ENCODE results near the gene GPR171. TPM values are rescaled to one million over a fixed set of nuclear protein-coding genes. Genes with fewer than 3 reads are reported as not detected.
A peak's percentile ranks its signal among the peaks of the same experiment; 100 is the strongest.

GPR171 gene
- total RNA-seq, 2 experiments from 2014 or later, result not detected

- BruUV-seq (replicated peaks), result no TSS peak
- 0 out of 2 replicates have a peak overlapping the region, but pooled peaks have one; percentile 25 for H3K4me2 ChIP-seq (ENCODE audit: low read length)
Measured at GRCh38 chr3:151169262-151169947, 33.6 kb downstream of the GPR171 start.

GRCh38 chr3:151168269-151169094 lies 34.5 kb downstream of the GPR171 start:
- intact Hi-C loops (cut with micrococcal nuclease; ENCODE audit: unreplicated experiment), result loop anchor here (1.0 to 5.0 kb wide), 3 partner anchors 115 to 669 kb away; no protein-coding TSS in a partner anchor
- ChIA-PET CTCF (ENCODE audit: unreplicated experiment) (interaction anchor here (0.6 kb wide), 1 partner anchor 368 kb away, joined by 3 read pairs; no protein-coding TSS in a partner anchor), POLR2A (interaction anchor here (0.7 to 1.0 kb wide), 2 partner anchors 13 to 131 kb away, joined by 3 read pairs; no protein-coding TSS in a partner anchor)
- H3K4me2 ChIP-seq (ENCODE audit: low read length), result no peak overlapping the region
- no peak overlapping the region for H3K27ac ChIP-seq (ENCODE audit: low read depth, low read length, poor library complexity, severe bottlenecking)
- peak; percentile 92 for TF ChIP-seq CTCF (conservative IDR thresholded peaks at IDR 0.05; ENCODE audit: low read length)
- TF ChIP-seq EZH2phosphoT487 (IDR thresholded peaks at IDR 0.05; ENCODE audit: borderline replicate concordance, low read depth, low read length), result no peak
- no peaks in the 10 kb centered on the region for H3K9me2 ChIP-seq (ENCODE audit: insufficient read depth, low read length)
- H3K4me3 ChIP-seq (ENCODE audit: low read depth, low read length, poor library complexity, severe bottlenecking), result no peak overlapping the region
- H3K36me3 ChIP-seq (ENCODE audit: insufficient read depth, low read length), result peaks cover 9% of the 10 kb centered on the region; the same call in 1 of the 2 replicates
- H3K4me1 ChIP-seq (ENCODE audit: insufficient read depth, low read length, poor library complexity, severe bottlenecking), result peaks cover 25% of the 10 kb centered on the region
- H3K9me3 ChIP-seq (ENCODE audit: low read length), result no peaks in the 10 kb centered on the region
- H2AFZ ChIP-seq (ENCODE audit: low read length), result no peak overlapping the region
- no peaks in the 10 kb centered on the region for H3K79me2 ChIP-seq (ENCODE audit: insufficient read depth, low read depth, low read length)
- DNase-seq (ENCODE audit: low spot score), result peak; percentile 68
- H4K20me1 ChIP-seq (ENCODE audit: insufficient read depth, low read length), result no peaks in the 10 kb centered on the region
- BruUV-seq (replicated peaks), result no TSS peak

More at GRCh38 chr3:151169262-151169947, 33.6 kb downstream of the GPR171 start:
- no peak for DNase-seq (ENCODE audit: low spot score)
- H3K9me2 ChIP-seq (ENCODE audit: insufficient read depth, low read length), result no peaks in the 10 kb centered on the region
- H3K4me3 ChIP-seq (ENCODE audit: low read depth, low read length, poor library complexity, severe bottlenecking), result no peak overlapping the region
- H3K9me3 ChIP-seq (ENCODE audit: low read length), result no peaks in the 10 kb centered on the region
- H3K4me1 ChIP-seq (ENCODE audit: insufficient read depth, low read length, poor library complexity, severe bottlenecking), result peaks cover 25% of the 10 kb centered on the region
- no peak for TF ChIP-seq CTCF (conservative IDR thresholded peaks at IDR 0.05; ENCODE audit: low read length)
- TF ChIP-seq EZH2phosphoT487 (IDR thresholded peaks at IDR 0.05; ENCODE audit: borderline replicate concordance, low read depth, low read length), result no peak
- H3K27ac ChIP-seq (ENCODE audit: low read depth, low read length, poor library complexity, severe bottlenecking), result no peak overlapping the region
- H3K36me3 ChIP-seq (ENCODE audit: insufficient read depth, low read length), result peaks cover 4% of the 10 kb centered on the region; the same call in 1 of the 2 replicates
- POLR2A ChIA-PET, result interaction anchor here (0.7 kb wide), 1 partner anchor 132 kb away, joined by 3 read pairs; no protein-coding TSS in a partner anchor
- CTCF ChIA-PET (ENCODE audit: unreplicated experiment), result no interaction called here
- no peak overlapping the region for H2AFZ ChIP-seq (ENCODE audit: low read length)
- no peaks in the 10 kb centered on the region for H3K79me2 ChIP-seq (ENCODE audit: insufficient read depth, low read depth, low read length)
- intact Hi-C loops (cut with micrococcal nuclease; ENCODE audit: unreplicated experiment), result loop anchor here (5.0 kb wide), 1 partner anchor 668 kb away; no protein-coding TSS in a partner anchor
- H4K20me1 ChIP-seq (ENCODE audit: insufficient read depth, low read length), result no peaks in the 10 kb centered on the region

All from OCI-LY7 (cell line).